Measurements from ENCODE around the gene ARHGAP45. TPM values are rescaled to one million over a fixed set of nuclear protein-coding genes. Genes with fewer than 3 reads are reported as not detected.
A peak's percentile ranks its signal among the peaks of the same experiment; 100 is the strongest.

ARHGAP45 gene
- total and polyA plus RNA-seq, 9 of the 15 experiments (the other 6 are each of a cell fraction or from before 2014, with no cell fraction given): 0.08 to 22.1 (median 4.2) TPM

- TF ChIP-seq ZNF518B (CRISPR knock-in tag; IDR thresholded peaks at IDR 0.05) (no peak), GABPB2 (CRISPR knock-in tag; conservative IDR thresholded peaks at IDR 0.05) (no peak), ZBTB34 (CRISPR knock-in tag; IDR thresholded peaks at IDR 0.05) (no peak), TFAM (CRISPR knock-in tag; conservative IDR thresholded peaks at IDR 0.05) (no peak), PTTG1 (tag; IDR thresholded peaks at IDR 0.05; ENCODE audit: low read depth) (no peak), TSC22D4 (tag; IDR thresholded peaks at IDR 0.05) (no peak), ZNF764 (CRISPR knock-in tag; IDR thresholded peaks at IDR 0.05; ENCODE audit: low read depth) (no peak), ZNF449 (CRISPR knock-in tag; IDR thresholded peaks at IDR 0.05) (no peak), SNRNP70 (optimal IDR thresholded peaks at IDR 0.05; ENCODE audit: low read depth, low read length) (no peak), ETV5 (CRISPR knock-in tag; IDR thresholded peaks at IDR 0.05; ENCODE audit: low read depth) (no peak), E2F3 (CRISPR knock-in tag; IDR thresholded peaks at IDR 0.05) (no peak), STAT6 (CRISPR knock-in tag; IDR thresholded peaks at IDR 0.05) (no peak), POLR2B (IDR thresholded peaks at IDR 0.05; ENCODE audit: low read depth, partially characterized antibody) (peak; percentile 84), ZNF217 (CRISPR knock-in tag; IDR thresholded peaks at IDR 0.05) (no peak), SMAD3 (CRISPR knock-in tag; conservative IDR thresholded peaks at IDR 0.05) (no peak)
Observed at GRCh38 chr19:1094978-1095701, 28.2 kb downstream of the ARHGAP45 start, which contains the start of gene POLR2E (continued).
